GM19025 (cell line): ENCODE measurements around the gene C9orf78.
"Not testable (repeated sequence)": the region's sequence is repeated elsewhere in the genome, so short reads cannot be mapped to it uniquely, and the experiment has no call there.

Experiments used
- ATAC-seq: cut with Tn5 transposase; IDR thresholded peaks from one replicate; pipeline ENCODE4 v1.9.1; 2021; ENCODE audit warnings: mild to moderate bottlenecking, low read depth, moderate library complexity; ENCODE audit not compliant: unreplicated experiment

The C9orf78 gene

DNA sequence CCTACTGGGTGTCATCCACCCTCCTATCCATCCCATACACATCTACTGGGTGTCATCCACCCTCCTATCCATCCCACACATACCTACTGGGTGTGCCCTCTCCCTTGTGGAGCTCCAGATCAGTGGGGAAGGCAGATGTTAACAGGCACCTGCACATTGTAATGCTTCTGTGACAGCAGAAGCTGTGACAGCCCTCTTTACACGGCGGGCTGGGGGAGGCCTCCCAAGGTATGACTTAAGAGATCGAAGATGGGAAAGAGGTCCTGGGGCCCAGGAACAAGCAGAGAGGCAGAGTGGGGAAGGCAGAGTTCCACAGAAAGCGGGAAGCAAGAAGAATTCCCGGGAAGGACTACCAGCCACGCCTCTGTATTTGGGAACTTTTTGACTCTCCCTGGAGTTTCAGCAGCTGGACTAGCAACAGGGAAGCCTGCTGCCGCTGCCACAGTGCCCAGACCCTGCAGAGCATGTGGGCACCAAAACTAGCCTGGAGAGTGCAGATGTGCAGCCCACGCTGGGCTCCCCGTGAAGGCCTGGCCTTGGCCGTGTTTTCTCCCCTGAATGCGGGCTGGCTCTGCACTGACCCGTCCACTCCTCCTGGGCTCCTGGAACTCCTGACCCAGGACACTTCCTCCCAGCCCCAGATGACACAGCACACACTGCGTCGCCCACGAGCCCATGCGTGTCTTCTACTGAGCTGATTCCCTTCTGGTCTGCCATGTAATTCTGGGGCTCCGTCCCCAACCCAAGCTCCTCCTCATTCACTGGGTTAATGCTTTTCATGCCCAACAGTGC is 20.4 kb downstream of the C9orf78 start:
- no peak for ATAC-seq

DNA sequence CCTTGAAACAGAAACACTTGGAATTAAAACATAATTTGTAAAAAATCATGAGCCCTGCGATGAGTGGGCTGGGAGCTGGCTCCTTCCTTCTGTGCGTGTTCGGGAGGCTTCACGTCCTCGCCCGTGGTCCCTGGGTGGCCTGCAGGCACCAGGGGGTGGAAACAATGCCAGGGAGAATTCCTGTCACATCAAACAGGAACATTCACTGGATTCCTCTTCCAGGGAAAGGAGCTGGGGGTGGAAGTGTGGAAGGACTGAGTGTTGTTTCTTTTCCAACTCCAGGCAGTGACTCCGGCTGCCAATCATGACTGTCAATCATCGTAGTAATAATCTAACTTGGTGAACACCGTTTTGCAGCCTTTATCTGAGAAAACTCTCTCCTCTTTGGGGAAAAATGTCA is 21.4 kb downstream of the C9orf78 start:
- no peak for ATAC-seq

DNA sequence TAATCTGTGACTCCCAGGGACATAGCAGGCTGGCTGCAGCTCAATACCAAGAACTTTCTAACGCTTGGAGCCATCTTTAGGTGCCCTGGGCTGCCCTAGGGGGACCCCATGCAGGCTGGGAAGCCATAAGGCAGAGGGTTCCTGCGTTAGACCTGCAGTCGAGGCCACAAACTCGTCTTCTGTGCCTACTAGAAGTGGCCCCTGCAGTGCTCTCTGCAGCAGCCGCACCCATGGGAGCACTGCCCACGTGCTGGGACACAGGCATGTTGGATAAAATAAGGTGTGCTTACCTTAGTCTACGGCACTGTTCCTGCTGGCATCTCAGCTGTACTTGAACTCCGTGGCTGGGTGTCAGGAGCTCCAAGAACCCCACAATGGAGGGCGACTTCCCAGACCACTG is 22.7 kb downstream of the C9orf78 start:
- no peak for ATAC-seq

DNA sequence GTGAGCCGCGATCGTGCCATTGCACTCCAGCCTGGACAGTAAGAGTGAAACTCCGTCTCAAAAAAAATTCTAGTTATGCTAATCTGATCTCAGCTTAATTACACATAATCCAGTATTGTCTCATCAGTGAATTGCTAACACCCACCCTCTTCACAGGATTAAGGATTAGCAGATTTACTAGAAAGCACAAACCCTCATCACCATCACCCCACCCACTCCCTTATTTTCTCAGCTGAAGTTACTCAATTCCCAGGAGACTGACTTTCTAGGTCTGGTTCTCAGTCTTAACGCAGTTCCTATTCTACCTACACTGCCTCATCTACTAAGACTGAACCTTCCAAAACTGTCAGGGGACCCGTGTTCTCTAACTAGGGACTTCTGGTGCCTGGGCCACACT is 23.1 kb downstream of the C9orf78 start:
- no peak for ATAC-seq

DNA sequence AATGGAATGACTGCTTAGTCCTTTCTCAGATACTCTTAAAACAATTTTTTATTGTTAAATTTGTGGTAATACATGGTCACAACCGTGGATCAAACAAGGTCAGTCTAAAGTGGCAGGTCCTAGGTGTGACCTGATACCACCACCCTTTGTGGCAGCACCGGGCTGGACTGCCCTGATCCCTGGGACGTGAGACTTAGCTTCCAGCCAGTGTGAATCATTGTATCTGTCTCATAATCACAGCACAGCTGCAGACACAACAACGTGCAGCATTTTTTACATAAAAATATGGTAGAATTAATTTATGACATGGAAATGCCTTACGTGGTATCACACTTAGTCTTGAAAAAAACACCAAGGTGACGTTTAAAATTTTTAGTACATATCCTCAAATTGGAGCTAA is 24.3 kb downstream of the C9orf78 start:
- no peak for ATAC-seq

DNA sequence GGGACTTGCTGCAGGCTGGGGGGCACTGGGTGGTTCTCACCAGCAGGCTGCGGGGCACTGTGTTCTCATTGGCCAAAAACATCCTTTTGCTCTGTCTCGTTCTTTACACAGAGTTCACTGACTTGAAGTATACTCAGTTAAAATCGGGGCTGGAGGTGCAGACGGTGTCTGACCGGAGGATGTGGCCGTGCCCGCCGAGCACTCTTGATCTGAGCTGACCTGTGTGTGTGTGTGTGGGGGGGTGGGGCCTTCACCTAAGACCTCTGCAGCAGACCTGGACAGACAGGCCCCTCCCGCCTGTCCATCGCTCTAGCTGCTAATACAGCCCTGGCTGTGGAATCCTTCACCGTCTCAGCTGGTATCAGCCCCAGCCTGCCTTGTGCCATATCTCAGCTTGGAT is 25.0 kb downstream of the C9orf78 start:
- no peak for ATAC-seq

DNA sequence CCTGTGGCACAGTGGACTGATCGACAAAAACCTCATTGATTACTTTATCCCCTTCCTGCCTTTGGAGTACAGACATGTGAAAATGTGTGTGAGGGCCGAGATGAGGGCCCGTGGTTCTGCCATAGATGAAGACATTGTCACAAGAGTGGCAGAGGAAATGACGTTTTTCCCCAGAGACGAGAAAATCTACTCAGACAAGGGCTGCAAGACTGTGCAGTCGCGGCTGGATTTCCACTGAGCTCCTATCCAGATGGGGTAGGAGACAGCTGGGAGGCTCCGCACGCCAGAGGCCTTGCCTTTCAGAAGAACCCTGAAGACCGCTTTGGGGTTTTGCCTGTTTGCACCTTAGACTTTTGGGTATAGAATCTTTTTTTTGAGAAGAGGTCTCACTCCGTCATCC is 25.7 kb downstream of the C9orf78 start:
- ATAC-seq: no peak

DNA sequence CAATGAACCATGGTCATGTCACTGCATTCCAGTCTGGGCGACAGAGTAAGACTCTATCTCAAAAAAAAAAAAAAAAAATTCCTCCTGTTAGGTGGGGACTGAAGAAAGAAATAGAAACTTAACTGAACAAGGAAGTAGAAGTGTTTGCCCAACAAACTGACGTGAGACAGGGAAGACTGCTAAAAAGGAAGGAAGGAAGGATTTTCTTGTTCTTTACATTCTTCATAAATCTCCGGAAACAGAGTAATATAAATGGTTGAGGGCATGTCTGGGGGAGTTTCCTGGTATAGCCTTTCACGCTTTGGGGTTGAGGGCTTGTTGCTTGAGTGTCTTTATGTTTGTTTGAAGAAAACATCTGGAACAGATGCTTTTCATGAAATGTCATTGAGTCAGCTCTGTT is 29.0 kb downstream of the C9orf78 start:
- no peak for ATAC-seq

DNA sequence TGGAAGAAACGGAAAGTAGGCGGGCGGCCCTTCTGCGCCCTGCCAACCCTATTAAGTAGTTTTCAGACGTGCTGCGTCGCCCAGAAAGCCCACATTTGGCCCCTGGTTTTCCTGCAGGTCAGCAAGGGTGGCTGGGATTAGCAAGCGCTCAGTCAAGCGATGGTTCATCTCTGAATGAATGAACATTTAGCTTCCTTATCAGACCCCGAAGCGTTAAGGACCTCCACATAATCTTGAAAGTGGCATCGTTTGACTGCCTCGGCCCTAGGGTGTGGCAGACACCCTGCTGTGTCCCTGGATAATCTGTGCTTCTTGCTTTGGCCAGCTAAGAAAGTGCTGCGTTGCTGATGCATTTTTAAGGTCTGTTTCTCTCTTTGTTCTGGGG is 31.4 kb downstream of the C9orf78 start:
- no peak for ATAC-seq

DNA sequence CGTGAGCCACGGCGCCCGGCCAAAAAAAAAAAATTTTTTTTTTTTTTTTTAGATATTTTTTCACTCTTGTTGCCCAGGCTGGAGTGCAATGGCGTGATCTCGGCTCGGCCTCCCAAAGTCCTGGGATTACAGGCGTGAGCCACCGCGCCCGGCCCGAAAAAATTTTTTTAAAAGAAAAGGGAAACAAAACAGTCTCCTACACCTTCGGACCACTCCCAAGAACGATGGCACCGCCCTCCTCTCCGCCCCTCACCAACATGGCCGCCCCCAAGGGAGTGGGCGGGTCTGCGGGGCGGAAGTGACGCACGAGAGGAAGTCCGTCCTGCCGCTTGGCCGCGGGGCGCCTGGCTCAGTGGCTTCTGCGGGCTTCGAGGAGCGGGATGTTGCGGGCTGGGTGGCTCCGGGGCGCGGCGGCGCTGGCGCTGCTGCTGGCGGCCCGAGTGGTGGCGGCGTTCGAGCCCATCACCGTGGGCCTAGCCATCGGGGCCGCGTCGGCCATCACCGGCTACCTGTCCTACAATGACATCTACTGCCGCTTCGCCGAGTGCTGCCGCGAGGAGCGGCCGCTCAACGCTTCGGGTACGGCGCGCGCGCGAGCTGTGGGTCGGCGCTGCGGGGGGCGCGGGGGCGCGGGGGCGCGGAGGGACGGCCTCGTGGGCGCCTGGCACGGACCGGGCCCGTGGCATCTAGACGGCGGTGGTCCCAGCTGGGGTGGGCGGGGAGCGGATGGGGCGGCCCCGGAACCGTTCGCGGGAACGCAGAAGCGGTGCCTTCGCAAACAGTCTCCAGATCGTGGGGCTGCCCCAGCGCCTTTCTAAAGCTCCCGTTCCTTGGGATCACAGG is 32.0 kb downstream of the C9orf78 start, which contains the start of gene TOR1B:
TOR1B (plus strand) TSS at position 352 of the 843 bp plus-strand sequence; CDS start at position 381, 29 bp downstream.
- peak; percentile 88 for ATAC-seq

DNA sequence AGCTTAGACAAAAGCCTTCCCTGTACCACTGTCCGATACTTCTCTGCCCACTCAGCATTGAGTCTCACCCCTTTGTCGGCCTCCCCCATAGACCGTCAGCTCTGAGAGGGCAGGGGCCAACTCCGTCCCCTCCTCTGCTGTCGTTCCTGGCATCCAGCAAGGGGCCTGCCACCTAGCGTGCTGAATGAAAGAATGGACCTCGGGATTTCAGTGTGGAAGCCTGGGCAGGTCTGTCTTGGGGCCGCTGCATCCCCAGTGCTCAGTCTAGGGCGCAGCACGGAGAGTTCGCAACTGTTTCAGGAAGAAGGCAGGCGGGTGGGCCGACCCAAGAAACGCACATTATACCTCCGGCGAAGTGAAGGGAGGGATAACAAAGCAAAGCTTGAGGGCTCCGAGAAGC is 33.6 kb downstream of the C9orf78 start:
- no peak for ATAC-seq

DNA sequence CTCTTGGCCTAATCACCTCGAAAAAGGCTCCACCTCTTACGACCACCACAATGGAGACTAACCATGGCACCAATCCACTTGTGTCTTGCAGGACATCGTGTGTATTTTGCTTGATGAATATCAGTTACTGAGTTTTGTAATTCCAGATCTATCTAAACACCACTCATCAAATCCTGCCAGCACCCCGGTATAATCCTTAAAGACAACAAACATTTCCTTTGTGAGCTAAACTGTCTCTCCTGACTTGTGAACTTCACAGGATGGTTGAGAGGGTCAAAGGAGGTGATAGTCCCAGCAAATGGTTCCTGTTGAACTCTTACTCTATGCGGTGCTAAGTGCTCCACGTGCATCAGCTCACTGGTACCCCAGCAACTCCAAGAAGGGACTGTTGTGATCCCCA is 36.1 kb downstream of the C9orf78 start:
- no peak for ATAC-seq

DNA sequence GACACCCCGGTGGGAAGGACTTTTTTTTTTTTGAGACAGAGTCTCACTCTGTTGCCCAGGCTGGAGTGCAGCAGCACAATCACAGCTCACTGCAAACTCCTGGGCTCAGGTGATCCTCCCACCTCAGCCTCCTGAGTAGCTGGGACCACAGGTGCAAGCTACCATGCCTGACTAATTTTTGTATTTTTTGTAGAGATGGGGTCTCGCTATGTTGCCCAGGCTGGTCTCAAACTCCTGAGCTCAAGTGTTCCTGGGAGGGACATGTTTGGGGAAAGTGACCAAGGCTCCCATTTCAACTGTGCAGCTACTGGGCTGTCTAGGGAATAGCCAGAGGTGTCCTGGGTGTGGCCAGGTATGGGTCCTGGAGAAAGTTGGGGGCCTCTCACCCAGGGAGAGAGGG is 39.0 kb downstream of the C9orf78 start:
- not testable (repeated sequence) for ATAC-seq

DNA sequence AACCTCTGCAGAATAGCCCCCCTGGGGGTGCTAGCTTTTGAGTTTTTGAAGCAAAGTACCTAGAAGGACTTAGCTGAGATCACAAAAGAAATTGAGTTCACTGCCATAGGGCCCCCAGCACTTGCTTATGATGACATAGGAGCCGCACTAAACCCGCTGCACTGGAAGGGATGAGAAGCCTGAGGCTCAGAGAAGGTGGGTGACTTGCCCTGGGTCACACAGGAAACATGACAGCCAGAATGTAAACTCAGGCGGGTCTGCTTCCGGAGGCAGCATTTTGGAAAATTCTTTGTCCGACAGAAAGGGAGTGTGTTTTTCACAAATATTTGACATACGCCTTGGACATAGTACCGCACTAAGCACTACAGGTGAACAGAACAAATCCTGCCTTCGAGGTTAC is 40.5 kb downstream of the C9orf78 start:
- no peak for ATAC-seq

DNA sequence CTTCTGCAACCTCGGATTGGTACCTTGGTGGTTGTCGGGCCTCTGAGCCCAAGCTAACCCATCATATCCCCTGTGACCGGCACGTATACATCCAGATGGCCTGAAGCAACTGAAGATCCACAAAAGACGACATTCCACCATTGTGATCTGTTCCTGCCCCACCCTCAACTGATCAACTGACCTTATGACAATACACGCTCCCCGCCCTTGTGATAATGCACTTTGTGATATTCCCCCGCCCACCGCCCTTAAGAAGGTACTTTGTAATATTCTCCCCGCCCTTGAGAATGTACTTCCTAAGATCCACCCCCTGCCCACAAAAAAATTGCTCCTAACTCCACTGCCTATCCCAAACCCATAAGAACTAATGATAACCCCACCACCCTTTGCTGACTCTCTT is 48.6 kb downstream of the C9orf78 start:
- no peak for ATAC-seq

DNA sequence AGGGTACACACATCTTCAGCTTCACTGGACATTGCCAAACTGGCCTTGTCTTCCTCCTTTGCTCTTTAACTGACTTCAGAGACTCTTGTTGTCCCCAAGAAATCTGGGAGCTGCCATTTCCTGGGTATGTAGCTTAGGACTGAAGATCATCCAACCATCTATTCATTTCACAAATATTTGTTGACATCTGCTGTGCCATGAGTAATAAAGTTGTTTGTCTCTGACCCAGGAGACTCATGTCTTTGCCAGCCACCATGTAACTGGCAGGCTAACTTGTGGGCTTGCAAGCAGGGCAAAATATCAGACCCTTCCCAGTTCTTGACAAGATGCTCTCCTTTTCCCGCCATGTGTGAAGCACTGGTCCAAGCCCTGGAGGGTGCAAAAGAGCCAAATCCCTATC is 49.2 kb downstream of the C9orf78 start:
- ATAC-seq: no peak

DNA sequence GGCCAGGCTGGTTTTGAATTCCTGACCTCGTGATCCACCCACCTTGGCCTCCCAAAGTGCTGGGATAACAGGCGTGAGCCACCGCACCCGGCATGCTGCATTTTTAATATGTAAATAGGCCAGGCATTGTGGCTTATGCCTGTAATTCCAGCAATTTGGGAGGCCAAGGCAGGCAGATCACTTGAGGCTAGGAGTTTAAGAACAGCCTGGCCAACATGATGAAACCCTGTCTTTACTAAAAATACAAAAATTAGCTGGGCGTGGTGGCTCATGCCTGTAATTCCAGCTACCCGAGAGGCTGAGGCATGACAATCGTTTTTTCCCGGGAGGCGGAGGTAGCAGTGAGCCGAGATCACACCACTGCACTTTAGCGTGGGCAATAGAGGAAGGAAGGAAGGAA is 50.1 kb downstream of the C9orf78 start:
- ATAC-seq: not testable (repeated sequence)

DNA sequence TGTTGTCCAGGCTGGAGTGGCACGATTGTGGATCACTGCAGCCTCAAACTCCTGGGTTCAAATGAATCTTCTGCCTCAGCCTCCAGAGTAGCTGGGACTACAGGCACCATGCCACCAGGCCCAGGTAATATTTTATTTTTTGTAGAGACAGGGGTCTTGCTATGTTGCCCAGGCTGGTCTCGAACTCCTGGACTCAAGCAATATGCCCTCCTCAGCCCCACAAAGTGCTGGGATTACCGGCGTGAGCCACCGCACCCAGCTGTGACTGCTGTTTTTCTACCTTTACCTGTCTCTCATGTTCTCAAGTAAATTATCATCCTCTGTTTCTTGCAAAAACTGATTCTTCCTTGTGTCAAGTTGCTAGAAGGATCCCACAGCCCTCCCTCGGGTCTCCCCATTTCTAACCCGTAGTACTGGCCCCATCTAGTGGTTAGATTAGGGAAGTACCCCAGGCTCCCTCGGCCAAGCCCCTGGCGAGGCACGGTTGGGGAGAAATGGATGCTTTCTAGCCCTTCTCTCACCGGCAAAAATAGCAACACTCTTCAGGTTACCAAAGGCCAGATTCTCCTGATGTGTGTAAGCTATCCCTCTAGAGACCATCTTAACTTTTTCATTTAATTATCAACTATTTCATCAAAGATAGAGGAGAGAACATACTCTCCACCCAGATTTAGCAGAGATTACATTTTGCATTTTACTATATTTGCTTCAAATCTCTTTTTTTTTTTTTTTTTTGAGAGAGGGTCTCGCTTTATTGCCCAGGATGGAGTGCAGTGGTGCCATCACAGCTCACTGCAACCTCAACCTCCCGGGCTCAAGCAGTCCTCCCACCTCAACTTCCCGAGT is 51.3 kb downstream of the C9orf78 start:
- no peak for ATAC-seq

DNA sequence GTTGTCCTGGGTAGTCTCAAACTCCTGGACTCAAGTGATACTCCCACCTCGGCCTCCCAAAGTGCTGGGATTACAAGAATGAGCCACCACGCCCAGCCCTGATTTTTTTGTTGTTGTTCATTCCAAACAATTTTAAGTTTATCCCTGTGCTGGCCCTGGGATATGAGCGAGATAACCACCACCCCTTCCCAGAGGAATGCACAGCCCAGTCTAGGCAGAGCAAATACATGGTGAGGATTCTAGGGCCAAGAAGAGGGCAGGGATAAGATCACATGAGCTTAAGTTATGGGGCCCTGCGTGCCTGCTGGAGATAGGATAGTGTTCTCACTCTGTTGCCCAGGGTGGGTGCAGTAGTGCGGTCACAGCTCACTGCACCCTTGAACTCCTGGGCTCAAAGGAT is 53.1 kb downstream of the C9orf78 start:
- ATAC-seq: no peak

DNA sequence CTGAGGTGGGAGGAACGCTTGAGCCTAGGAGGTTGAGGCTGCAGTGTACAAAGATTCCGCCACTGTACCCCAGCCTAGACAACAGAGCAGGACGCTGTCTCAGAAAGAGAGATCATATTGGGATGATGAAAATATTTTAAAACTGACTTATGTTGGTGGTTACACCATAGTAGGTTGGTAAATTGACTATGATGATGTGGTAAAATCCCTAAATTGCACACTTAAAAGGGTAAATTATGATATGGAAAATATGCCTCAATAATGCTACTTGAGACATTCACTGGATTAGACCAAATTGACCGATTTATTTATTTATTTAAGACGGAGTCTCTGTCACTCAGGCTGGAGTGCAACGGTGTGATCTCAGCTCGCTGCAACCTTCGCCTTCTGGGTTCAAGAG is 53.9 kb downstream of the C9orf78 start:
- no peak for ATAC-seq
